HEK293 (cell line): ENCODE measurements around the gene KRTAP4-6.
"Not testable (repeated sequence)": the region's sequence is repeated elsewhere in the genome, so short reads cannot be mapped to it uniquely, and the experiment has no call there.

Source experiments
- CTCF ChIA-PET: fragments of 350-600 bp; formaldehyde crosslinking; extraction: SDS; loops from one replicate; lab custom pipeline; 2021; ENCODE audit warnings: antibody characterized with exemption; lab: Yijun Ruan, JAX
- POLR2A ChIA-PET: fragments of 300-600 bp; formaldehyde crosslinking; extraction: SDS; loops from one replicate; lab custom pipeline; 2020; ENCODE audit warnings: antibody characterized with exemption, inconsistent platforms; lab: Yijun Ruan, JAX
- H3K27ac ChIP-seq: fragments of 200-500 bp; sonication (Bioruptor generic); 2 replicates; pipeline ENCODE4 v1.5.1; 2014; ENCODE audit warnings: low read depth, low read length, control low read depth, inconsistent platforms; ENCODE audit errors: extremely low read depth
- H3K36me3 ChIP-seq, 2 experiments: fragments of 200-500 bp in 1 of 2; sonication (Bioruptor generic) in 1 of 2; 1 replicate in 1 of 2; 2 replicates in 1 of 2; pipeline ENCODE4 v1.5.1; 2014 to 2017; ENCODE audit warnings: inconsistent platforms in 2 of 2, low read length in 2 of 2; ENCODE audit not compliant: control insufficient read depth in 2 of 2, insufficient read depth in 1 of 2
- H3K4me1 ChIP-seq: fragments of 200-500 bp; sonication (Bioruptor generic); 2 replicates; pipeline ENCODE4 v1.5.1; 2014; ENCODE audit warnings: mild to moderate bottlenecking, low read length, inconsistent platforms; ENCODE audit not compliant: control insufficient read depth, insufficient read depth
- H3K4me3 ChIP-seq: 2 replicates; pipeline ENCODE4 v1.5.1; 2011; ENCODE audit warnings: low read depth, mild to moderate bottlenecking, control low read depth, low read length, moderate library complexity
- H3K9me3 ChIP-seq: fragments of 200-500 bp; sonication (Bioruptor generic); 2 replicates; pipeline ENCODE4 v1.5.1; 2014; ENCODE audit warnings: low read depth, low read length, inconsistent platforms; ENCODE audit not compliant: control insufficient read depth, insufficient read depth
- FEZF1 ChIP-seq: fragments of 450-650 bp; formaldehyde crosslinking; IDR thresholded peaks from 2 replicates; pipeline ENCODE4 v1.5.1; 2016; ENCODE audit warnings: missing biosample characterization, missing genetic modification characterization
- GLI4 ChIP-seq: fragments of 450-650 bp; formaldehyde crosslinking; IDR thresholded peaks from 2 replicates; pipeline ENCODE4 v1.5.1; 2016; ENCODE audit warnings: missing biosample characterization, missing genetic modification characterization
- HIC1 ChIP-seq: fragments of 450-650 bp; formaldehyde crosslinking; IDR thresholded peaks from 2 replicates; pipeline ENCODE4 v1.5.1; 2016; ENCODE audit warnings: missing biosample characterization, missing genetic modification characterization
- HOXA7 ChIP-seq: sonication (generic); formaldehyde crosslinking; IDR thresholded peaks from 2 replicates; pipeline ENCODE4 v1.8.1; 2022; ENCODE audit warnings: missing genetic modification reagents, borderline replicate concordance
- OSR2 ChIP-seq: fragments of 450-650 bp; formaldehyde crosslinking; IDR thresholded peaks from 2 replicates; pipeline ENCODE4 v1.5.1; 2016; ENCODE audit warnings: missing biosample characterization, missing genetic modification characterization
- OVOL3 ChIP-seq: fragments of 450-650 bp; formaldehyde crosslinking; IDR thresholded peaks from 2 replicates; pipeline ENCODE4 v1.5.1; 2016; ENCODE audit warnings: missing biosample characterization, missing genetic modification characterization
- SCRT2 ChIP-seq: fragments of 450-650 bp; formaldehyde crosslinking; IDR thresholded peaks from 2 replicates; pipeline ENCODE4 v1.5.1; 2016; ENCODE audit warnings: missing biosample characterization, missing genetic modification characterization
- ZBTB7A ChIP-seq: fragments of 450-650 bp; formaldehyde crosslinking; IDR thresholded peaks from 2 replicates; pipeline ENCODE4 v1.5.1; 2016; ENCODE audit warnings: low read depth, missing biosample characterization, missing genetic modification characterization
- ZFP3 ChIP-seq: fragments of 450-650 bp; formaldehyde crosslinking; IDR thresholded peaks from 2 replicates; pipeline ENCODE4 v1.5.1; 2016; ENCODE audit warnings: low read depth, missing biosample characterization, missing genetic modification characterization
- ZNF146 ChIP-seq: fragments of 450-650 bp; formaldehyde crosslinking; IDR thresholded peaks from 2 replicates; pipeline ENCODE4 v1.5.1; 2016; ENCODE audit warnings: missing biosample characterization, missing genetic modification characterization
- ZNF19 ChIP-seq: fragments of 450-650 bp; formaldehyde crosslinking; IDR thresholded peaks from 2 replicates; pipeline ENCODE4; 2016; ENCODE audit warnings: missing biosample characterization, missing genetic modification characterization, low read depth
- ZNF350 ChIP-seq: fragments of 450-650 bp; formaldehyde crosslinking; IDR thresholded peaks from 2 replicates; pipeline ENCODE4 v1.5.0; 2017; ENCODE audit warnings: missing biosample characterization, mild to moderate bottlenecking, missing genetic modification characterization
- ZNF473 ChIP-seq: fragments of 450-650 bp; formaldehyde crosslinking; IDR thresholded peaks from 2 replicates; pipeline ENCODE4 v1.5.1; 2017; ENCODE audit warnings: missing biosample characterization, missing genetic modification characterization
- ZNF510 ChIP-seq: fragments of 450-650 bp; formaldehyde crosslinking; IDR thresholded peaks from 2 replicates; pipeline ENCODE4 v1.5.1; 2018; ENCODE audit warnings: mild to moderate bottlenecking, missing genetic modification characterization, missing biosample characterization; ENCODE audit not compliant: insufficient replicate concordance
- ZNF621 ChIP-seq: fragments of 450-650 bp; formaldehyde crosslinking; IDR thresholded peaks from 2 replicates; pipeline ENCODE4 v1.5.1; 2017; ENCODE audit warnings: missing biosample characterization, missing genetic modification characterization
- TF ChIP-seq, protein P1 (sequence below): fragments of 450-650 bp; formaldehyde crosslinking; optimal IDR thresholded peaks from 2 replicates; pipeline ENCODE3; 2016; ENCODE audit warnings: missing biosample characterization, mild to moderate bottlenecking, missing genetic modification characterization
- TF ChIP-seq, protein P2 (sequence below): fragments of 450-650 bp; formaldehyde crosslinking; IDR thresholded peaks from 2 replicates; pipeline ENCODE4 v1.5.1; 2016; ENCODE audit warnings: missing biosample characterization, missing genetic modification characterization
- TF ChIP-seq, protein P3 (sequence below): fragments of 450-650 bp; formaldehyde crosslinking; IDR thresholded peaks from 2 replicates; pipeline ENCODE4; 2016; ENCODE audit warnings: missing biosample characterization, missing genetic modification characterization
- TF ChIP-seq, protein P4 (sequence below): fragments of 450-650 bp; formaldehyde crosslinking; IDR thresholded peaks from 2 replicates; pipeline ENCODE4 v1.5.1; 2016; ENCODE audit warnings: missing biosample characterization, missing genetic modification characterization, low read depth

Gene KRTAP4-6

GRCh38 chr17:41121742-41122141, 18.6 kb downstream of the KRTAP4-6 start:
- ChIA-PET CTCF (no interaction called here), POLR2A (no interaction called here)
- H3K27ac ChIP-seq, result no peak overlapping the region
- no peaks in the 10 kb centered on the region for H3K4me1 ChIP-seq
- H3K4me3 ChIP-seq, result no peak overlapping the region
- no peaks in the 10 kb centered on the region for H3K36me3 ChIP-seq
- H3K9me3 ChIP-seq, result no peaks in the 10 kb centered on the region; the same call in 1 of the 2 replicates
- TF ChIP-seq, protein P1, sequence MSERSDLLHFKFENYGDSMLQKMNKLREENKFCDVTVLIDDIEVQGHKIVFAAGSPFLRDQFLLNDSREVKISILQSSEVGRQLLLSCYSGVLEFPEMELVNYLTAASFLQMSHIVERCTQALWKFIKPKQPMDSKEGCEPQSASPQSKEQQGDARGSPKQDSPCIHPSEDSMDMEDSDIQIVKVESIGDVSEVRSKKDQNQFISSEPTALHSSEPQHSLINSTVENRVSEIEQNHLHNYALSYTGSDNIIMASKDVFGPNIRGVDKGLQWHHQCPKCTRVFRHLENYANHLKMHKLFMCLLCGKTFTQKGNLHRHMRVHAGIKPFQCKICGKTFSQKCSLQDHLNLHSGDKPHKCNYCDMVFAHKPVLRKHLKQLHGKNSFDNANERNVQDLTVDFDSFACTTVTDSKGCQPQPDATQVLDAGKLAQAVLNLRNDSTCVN, result no peak
- TF ChIP-seq SCRT2 (tag by site-specific recombination) (no peak), HIC1 (tag by site-specific recombination) (no peak), HOXA7 (CRISPR knock-in tag) (no peak), ZBTB7A (tag by site-specific recombination) (no peak), ZNF350 (tag by site-specific recombination) (no peak)
- TF ChIP-seq, protein P2, sequence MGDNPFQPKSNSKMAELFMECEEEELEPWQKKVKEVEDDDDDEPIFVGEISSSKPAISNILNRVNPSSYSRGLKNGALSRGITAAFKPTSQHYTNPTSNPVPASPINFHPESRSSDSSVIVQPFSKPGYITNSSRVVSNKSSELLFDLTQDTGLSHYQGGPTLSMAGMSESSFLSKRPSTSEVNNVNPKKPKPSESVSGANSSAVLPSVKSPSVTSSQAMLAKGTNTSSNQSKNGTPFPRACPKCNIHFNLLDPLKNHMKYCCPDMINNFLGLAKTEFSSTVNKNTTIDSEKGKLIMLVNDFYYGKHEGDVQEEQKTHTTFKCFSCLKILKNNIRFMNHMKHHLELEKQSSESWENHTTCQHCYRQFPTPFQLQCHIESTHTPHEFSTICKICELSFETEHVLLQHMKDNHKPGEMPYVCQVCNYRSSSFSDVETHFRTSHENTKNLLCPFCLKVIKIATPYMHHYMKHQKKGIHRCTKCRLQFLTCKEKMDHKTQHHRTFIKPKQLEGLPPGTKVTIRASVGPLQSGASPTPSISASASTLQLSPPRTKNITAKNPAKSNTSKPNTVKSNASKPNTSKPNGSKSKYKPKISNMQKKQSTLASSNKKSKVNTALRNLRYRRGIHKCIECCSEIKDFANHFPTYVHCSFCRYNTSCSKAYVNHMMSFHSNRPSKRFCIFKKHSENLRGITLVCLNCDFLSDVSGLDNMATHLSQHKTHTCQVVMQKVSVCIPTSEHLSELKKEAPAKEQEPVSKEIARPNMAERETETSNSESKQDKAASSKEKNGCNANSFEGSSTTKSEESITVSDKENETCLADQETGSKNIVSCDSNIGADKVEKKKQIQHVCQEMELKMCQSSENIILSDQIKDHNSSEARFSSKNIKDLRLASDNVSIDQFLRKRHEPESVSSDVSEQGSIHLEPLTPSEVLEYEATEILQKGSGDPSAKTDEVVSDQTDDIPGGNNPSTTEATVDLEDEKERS, result no peak
- TF ChIP-seq, protein P3, sequence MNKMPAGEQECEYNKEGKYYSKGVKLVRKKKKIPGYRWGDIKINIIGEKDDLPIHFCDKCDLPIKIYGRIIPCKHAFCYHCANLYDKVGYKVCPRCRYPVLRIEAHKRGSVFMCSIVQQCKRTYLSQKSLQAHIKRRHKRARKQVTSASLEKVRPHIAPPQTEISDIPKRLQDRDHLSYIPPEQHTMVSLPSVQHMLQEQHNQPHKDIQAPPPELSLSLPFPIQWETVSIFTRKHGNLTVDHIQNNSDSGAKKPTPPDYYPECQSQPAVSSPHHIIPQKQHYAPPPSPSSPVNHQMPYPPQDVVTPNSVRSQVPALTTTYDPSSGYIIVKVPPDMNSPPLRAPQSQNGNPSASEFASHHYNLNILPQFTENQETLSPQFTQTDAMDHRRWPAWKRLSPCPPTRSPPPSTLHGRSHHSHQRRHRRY, result no peak

DNA sequence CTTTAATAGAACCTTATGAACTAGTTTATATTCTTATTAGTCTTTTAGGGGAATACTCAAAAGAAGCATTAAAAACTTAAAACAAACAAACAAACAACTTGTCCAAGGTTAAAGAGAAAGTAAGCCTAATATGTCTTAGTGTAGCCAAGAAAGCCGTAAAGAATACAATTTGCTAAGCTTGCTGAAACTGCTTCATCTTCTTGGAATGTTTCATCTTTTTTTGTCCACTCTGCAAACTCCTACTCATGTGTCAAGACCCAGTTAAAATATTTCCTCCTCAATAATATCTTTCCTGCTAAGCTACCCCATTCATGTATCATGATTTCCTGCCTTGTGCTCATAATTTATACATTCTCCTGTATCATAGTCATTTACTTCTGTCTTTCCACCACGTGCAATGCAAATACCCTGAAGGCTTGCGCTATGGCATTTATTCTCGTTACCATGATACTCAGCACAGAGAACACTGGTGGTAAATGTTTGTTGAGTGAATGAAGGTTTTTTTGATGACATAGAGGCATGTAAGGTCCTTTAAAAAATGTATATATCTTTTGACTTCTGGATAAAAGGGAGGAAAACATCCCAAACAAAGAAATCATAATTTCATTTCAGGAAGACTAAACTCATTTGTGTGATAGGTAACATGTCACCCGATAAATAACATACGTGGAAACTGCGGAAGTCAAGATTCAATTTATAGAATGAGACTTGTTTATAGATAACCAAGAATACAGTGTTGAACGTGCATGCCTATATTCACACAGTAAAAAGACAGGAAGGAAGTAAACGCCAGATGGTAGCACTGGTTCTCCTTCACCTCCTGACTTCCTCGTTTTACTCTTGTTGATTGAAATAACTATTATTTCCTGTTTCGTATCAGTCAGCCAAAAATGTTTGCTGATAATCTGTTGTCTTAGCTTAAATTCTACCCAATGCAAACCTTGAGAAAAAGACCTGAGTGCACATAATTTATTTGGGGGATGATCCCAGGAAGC, 20.4 kb downstream of the KRTAP4-6 start:
- H3K9me3 ChIP-seq, H3K4me3 ChIP-seq, CTCF ChIA-PET, H3K36me3 ChIP-seq, H3K4me1 ChIP-seq, POLR2A ChIA-PET, H3K27ac ChIP-seq: not testable (repeated sequence)
- 0 out of 2 replicates have a peak, but pooled peaks have one; percentile 14 for TF ChIP-seq ZFP3 (tag by site-specific recombination)
- TF ChIP-seq, all 188 proteins: peak for 1; not testable (repeated sequence) for 187

DNA sequence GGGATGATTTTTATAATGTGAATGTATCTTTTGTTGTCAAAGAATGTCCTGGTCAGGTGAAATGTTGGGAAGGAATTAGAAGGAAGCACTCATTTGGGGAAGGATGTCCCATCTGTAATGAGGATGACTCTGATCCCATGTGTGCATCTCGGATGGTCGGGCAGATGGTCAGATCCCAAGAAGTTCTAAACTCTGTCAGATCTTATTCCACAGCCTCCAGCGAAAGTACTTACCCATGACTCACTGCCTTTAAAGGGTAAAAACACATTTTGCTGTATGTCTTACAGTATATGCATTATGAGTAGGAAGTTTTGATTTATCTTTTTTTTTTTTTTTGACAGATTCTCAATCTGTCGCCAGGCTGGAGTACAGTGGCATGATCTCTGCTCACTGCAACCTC, 21.6 kb downstream of the KRTAP4-6 start:
- CTCF ChIA-PET, result no interaction called here
- no peaks in the 10 kb centered on the region for H3K4me1 ChIP-seq
- H3K4me3 ChIP-seq, result no peak overlapping the region
- POLR2A ChIA-PET, result no interaction called here
- no peaks in the 10 kb centered on the region for H3K36me3 ChIP-seq
- no peak overlapping the region for H3K27ac ChIP-seq
- no peaks in the 10 kb centered on the region; the same call in 1 of the 2 replicates for H3K9me3 ChIP-seq
- TF ChIP-seq OSR2 (tag by site-specific recombination) (no peak), ZNF473 (tag by site-specific recombination) (no peak), ZNF510 (no peak), ZNF19 (tag by site-specific recombination) (no peak), GLI4 (tag by site-specific recombination) (no peak), OVOL3 (tag by site-specific recombination) (no peak), FEZF1 (no peak), ZNF146 (no peak), ZNF621 (no peak)
- TF ChIP-seq, protein P4, sequence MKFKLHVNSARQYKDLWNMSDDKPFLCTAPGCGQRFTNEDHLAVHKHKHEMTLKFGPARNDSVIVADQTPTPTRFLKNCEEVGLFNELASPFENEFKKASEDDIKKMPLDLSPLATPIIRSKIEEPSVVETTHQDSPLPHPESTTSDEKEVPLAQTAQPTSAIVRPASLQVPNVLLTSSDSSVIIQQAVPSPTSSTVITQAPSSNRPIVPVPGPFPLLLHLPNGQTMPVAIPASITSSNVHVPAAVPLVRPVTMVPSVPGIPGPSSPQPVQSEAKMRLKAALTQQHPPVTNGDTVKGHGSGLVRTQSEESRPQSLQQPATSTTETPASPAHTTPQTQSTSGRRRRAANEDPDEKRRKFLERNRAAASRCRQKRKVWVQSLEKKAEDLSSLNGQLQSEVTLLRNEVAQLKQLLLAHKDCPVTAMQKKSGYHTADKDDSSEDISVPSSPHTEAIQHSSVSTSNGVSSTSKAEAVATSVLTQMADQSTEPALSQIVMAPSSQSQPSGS (tag by site-specific recombination), result no peak
